Nucleus accumbens (tissue), 56 donors: ENCODE measurements around the gene P3H3.
"Not testable (repeated sequence)": the region's sequence is repeated elsewhere in the genome, so short reads cannot be mapped to it uniquely, and the experiment has no call there.

Experiments
- DNase-seq, 56 donors: peaks; one replicate each; lab custom pipeline; 2025; lab: John Stamatoyannopoulos, UW

Gene P3H3

DNA sequence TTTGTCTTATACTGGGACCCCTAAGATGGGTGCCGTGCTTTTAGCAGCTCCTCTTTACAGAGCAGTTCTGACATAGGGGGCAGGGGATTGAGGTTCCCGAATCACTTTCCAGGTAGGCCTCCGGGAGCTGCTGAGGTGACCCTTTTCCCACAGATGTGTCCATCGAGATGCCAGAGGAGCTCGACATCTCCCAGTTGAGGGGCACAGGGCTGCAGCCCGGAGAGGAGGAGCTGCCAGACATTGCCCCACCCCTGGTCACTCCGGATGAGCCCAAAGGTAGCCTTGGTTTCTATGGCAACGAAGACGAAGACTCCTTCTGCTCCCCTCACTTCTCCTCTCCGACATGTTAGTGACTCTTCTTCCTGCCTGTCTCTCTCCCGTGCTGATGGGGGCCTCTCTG, 34.8 kb downstream of the P3H3 start:
- no peak for DNase-seq

GRCh38 chr12:6863586-6864321, 35.5 kb downstream of the P3H3 start:
- no peak for DNase-seq

DNA sequence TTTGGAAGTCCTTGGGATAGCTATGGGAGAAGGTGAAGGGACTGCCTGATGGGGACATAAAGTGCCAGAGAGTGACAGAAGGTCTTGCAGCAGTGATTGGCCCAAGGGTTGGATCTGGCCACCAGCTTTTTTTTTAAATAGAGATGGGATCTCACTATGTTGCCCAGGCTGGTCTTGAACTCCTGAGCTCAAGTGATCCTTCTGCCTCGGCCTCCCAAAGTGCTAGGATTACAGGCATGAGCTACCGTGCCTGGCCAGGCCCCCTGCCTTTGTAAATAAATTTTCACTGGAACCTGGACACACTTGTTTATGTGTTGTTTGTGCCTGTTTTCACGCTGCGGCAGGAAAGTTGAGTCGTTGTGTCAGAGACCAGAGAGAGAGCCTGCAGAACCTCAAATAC, 37.1 kb downstream of the P3H3 start:
- not testable (repeated sequence) for DNase-seq

DNA sequence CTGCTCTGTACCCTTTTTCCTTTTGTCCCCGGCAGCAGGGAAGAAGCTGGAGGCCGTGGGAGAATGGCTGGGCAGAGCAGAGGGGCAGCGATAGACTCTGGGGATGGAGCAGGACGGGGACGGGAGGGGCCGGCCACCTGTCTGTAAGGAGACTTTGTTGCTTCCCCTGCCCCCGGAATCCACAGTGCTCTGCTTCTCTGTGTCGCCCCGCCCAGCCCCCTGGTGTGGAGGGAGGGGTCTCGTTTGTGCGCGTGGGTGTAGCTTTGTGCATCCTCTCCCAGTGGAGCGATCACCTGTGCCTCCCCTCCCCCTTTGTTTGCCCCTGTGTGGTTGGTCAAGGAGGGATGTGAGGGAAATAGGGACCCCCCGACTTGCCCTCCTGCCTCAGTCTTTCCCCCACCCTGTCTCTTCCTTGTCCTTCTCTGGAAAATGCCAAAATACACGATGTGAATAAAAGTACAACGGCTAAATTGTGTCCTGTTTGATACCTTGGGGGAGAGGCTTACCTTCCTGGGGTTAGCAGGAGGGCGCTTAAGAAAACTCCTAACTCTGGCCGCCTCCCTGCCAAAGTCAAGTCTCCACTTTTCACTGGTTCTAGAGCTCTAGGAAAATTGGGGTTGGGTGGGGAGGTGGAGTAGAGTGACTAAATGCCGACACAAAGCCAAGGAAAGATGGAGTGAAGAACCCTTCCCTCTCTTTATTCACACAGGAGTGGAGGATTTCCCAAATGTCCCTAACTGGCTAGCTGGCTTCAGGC, 38.1 kb downstream of the P3H3 start:
- no peak for DNase-seq

DNA sequence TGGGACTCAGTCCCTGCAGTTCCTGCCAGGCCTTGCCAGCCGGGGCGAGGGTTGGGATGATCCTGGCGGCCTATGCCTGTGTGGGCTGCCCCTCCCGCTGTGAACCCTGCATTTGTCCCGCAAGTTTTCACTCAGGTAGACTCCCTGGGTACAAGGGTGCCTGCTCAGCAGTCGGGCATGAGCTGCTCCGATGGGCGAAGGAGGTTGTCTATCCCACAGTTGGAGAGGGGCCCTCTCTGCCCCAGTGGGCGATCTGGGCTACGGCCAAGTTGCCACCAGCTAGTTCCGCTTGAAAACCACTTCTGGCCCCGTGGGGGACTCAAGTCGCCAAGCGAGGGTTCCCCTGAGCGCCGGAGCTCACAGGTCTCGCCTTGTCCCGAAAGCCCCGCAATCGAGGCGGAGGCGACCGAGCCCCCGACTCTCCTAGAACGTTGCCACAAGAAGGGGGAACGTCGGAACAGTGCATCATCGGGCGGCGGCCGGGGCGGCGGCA, 38.8 kb downstream of the P3H3 start:
- DNase-seq = peak in 16 of 56 donors; percentile 19 to 69 (median 52)

DNA sequence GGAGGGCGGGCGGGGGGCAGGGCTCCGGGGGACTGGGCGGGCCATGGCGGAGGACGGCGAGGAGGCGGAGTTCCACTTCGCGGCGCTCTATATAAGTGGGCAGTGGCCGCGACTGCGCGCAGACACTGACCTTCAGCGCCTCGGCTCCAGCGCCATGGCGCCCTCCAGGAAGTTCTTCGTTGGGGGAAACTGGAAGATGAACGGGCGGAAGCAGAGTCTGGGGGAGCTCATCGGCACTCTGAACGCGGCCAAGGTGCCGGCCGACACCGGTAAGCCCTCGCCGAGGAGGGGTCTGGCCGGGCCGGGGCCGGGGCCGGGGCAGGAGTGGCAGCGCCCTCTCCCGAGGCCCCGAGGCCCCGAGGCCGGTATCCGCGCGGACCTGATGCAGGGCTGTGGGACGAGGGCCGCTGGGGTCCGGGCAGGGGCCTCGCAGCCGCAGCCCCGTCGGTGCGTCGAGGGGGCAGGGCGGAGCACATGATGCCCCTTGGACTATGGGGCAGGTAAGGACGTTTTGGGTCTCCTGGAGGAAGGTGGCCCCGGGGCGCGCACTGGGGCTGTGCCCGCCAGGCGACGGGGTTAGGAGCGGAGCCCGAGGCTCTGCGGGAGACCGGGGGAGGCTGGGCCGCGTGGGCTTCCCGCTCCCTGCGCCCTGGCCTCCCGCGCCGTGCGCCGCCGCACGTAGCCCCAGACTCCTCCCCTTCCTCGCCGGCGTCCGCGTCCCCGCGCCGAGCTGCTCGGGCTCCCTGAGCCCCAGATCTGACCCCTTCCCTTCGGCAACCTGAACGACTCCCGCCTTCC, 39.4 kb downstream of the P3H3 start, which contains the start of gene TPI1:
Gene TPI1, plus strand, starts transcription at position 119 of the 798 bp plus-strand sequence. Its CDS starts 36 bp downstream, at position 155.
- peak in 53 of 56 donors; percentile 33 to 88 (median 78) for DNase-seq

DNA sequence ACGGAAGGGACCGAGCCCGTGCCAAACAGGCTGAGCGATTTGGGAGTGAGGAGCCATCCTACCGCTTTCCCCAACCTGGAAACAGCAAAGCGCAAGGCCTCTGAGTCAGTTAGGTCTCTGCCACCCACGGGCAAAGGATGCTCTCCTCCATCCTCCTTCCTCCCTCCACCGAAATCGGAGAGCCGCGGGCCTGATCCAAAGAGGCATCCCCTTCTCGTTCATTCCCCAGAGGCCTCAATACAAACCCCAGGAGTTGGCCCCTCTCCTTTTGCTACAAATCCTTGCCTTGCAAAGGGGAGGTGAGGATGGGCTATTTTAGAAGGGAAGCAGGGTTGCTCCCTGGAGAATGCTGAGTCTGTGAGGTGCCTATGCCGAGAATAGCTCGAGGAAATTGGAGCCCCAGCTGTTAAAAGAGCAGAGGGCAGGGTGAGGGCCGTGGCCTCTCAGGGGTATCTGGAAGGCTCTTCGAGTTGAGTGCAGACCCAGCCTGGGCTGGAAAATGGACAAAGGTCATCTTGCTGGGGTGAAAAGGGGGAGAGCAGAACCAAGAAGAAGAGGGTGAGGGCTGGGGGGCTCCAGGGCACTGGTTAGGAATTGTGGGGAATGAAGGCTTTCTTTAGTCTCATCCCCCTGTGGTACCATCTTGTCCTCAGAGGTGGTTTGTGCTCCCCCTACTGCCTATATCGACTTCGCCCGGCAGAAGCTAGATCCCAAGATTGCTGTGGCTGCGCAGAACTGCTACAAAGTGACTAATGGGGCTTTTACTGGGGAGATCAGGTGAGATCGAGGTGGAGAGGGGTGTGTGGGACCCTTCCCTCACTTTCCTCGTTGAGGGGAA, 40.2 kb downstream of the P3H3 start:
- peak in 15 of 56 donors; percentile 3 to 69 (median 35) for DNase-seq

DNA sequence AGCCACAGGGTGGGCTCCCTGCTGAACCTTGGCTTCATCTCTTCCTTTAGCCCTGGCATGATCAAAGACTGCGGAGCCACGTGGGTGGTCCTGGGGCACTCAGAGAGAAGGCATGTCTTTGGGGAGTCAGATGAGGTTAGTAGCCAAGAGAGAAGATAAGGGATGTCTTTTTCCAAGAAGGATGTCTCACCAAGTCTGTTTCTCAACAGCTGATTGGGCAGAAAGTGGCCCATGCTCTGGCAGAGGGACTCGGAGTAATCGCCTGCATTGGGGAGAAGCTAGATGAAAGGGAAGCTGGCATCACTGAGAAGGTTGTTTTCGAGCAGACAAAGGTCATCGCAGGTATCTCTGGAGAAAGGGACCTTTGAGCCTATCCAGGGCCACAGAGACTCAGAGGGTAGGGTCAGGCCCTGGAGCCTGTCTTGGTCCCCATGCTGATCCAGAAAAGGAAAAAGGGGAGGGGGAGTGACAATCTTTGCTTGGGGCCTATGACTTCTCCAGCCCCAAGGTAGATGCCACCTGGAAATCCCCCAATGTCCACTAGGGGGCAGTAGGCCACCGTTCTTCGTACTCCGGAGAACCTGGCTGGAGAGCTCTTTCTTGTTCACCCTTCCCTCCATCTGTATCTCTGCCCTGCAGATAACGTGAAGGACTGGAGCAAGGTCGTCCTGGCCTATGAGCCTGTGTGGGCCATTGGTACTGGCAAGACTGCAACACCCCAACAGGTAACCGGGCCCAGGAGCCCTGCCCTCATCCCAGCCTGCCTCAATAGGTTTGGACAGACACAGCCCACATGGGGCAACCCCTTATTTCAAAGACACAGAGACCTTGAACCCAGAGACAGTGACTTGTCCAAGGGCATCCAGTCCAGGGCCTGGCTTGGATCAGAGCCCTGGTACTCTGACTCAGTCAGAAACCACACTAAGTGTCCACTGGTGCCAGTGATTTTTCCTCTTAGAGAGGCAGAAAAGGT, 41.1 kb downstream of the P3H3 start:
- peak in 51 of 56 donors; percentile 5 to 89 (median 51) for DNase-seq

DNA sequence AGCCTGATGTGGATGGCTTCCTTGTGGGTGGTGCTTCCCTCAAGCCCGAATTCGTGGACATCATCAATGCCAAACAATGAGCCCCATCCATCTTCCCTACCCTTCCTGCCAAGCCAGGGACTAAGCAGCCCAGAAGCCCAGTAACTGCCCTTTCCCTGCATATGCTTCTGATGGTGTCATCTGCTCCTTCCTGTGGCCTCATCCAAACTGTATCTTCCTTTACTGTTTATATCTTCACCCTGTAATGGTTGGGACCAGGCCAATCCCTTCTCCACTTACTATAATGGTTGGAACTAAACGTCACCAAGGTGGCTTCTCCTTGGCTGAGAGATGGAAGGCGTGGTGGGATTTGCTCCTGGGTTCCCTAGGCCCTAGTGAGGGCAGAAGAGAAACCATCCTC, 42.1 kb downstream of the P3H3 start:
- not testable (repeated sequence) for DNase-seq

GRCh38 chr12:6871052-6871957, 43.1 kb downstream of the P3H3 start:
- no peak for DNase-seq

DNA sequence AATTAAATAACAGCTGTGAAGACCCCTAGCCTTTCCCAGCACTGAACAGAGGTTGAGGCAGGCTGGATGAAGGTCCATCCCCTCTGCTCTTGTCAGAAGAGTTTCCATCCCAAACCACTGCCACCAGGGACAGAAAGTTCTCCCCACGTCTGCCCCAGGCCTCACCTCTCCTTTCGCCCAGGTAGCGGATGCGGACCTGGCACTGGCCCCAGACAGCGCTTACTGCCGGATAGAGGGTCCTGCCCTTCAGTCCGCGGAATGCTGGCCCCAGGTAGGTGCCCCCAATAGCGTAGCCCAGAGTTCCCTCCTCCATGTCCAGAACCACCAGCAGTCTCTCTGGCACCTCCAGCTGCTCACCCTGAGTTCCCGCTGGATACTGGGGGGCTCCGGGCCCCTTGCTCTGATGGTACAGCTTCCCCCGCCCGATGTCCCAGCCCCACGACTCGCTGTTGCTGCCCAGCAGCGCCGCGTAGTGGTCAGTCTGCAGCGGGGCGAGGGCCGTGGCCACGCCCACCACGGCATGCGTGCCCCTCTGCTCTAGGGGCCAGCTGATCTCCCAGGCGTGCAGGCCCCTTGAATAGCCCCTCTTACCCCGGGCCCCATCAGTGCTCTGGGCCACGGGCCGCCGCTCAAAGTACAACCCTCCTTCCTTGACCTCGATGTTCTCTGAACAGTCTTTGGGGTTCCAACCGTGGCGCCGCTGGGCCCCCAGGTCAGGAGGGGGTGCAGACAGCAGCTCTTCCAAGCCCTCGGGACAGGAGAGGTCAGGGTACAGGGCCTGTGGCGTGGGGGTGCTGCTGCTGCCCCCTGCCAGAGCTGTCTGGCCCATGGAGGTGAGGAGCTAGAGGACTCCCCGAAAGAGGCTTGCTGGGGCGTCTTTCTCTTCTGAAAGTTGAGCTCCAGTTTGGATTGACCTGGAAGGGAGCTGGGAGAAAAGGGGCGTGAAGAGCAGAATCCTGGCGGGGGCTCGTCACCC, 44.2 kb downstream of the P3H3 start:
- peak in 54 of 56 donors; percentile 17 to 90 (median 64) for DNase-seq

DNA sequence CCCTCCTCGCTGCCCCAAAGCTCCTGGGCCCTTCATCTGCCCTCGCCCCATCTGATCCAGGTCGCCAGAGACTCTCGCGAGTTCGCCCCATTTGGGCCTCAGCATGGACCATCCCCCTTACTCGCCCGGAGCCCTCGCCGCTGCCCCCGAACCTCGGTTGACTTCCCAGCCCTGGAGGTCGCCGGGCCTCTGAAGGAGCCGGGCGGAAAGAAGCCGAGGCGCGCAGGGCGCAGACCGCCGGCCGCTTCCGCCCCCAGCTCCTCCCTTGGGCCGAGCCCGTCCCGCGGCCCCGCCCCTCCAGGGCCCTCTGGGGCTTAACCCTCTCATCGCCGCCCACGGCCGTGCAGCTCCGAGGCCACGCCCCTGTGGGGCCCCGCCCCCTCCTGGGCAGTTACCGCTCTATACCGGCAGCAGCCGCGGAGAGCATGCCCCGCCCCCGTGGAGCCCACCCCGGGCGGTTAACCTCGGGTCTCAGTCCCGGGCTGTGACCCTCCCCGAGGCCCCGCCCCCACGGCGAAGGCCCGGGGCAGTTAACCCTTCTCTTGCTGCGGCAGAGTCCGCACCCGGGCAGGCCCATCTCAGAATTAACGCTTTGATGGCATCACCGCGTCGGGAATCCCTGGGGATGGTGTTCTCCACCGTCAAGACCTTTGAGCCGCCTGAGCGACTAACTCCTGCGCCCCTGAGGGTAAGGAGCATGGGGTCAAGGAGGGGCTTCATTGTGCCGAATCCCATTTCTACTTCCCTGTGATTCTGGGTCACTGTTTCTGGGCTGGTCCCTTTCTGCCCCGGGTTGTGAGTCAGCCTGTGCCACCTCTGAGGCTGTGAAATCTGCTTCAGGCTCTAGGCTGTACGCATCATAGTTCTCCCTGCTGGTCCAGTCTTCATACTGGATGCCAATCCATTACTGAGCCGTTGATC, 45.1 kb downstream of the P3H3 start, which contains the start of gene SPSB2:
Gene SPSB2, minus strand, starts transcription at position 210 of the 921 bp plus-strand sequence. CDS start 402 bp downstream, outside the sequence.
- DNase-seq = peak; percentile 55 to 96 (median 88)

GRCh38 chr12:6874015-6874368, 45.8 kb downstream of the P3H3 start:
- DNase-seq = not testable (repeated sequence)

GRCh38 chr12:6879824-6880223, 51.6 kb downstream of the P3H3 start:
- DNase-seq = not testable (repeated sequence)

GRCh38 chr12:6883252-6883651, 55.0 kb downstream of the P3H3 start:
- no peak for DNase-seq
